Ishikawa (cell line): ENCODE results near the gene SERPIND1.

Experiments
- CEBPB ChIP-seq: IDR thresholded peaks from 2 replicates; pipeline ENCODE4 v1.6.1; 2012
- CREB1 ChIP-seq: IDR thresholded peaks from 2 replicates; pipeline ENCODE4 v1.6.1; 2012; ENCODE audit warnings: low read depth
- EGR1 ChIP-seq: IDR thresholded peaks from 2 replicates; pipeline ENCODE4 v1.6.1; 2012
- EP300 ChIP-seq: IDR thresholded peaks from 2 replicates; pipeline ENCODE4 v1.6.1; 2012; ENCODE audit warnings: borderline replicate concordance
- FOXM1 ChIP-seq: IDR thresholded peaks from 2 replicates; pipeline ENCODE4 v1.6.1; 2012; ENCODE audit warnings: low read depth, borderline replicate concordance
- MAX ChIP-seq: IDR thresholded peaks from 2 replicates; pipeline ENCODE4 v1.6.1; 2012
- NFIC ChIP-seq: IDR thresholded peaks from 2 replicates; pipeline ENCODE4 v1.6.1; 2012
- RAD21 ChIP-seq: IDR thresholded peaks from 2 replicates; pipeline ENCODE4 v1.6.1; 2012; ENCODE audit warnings: low read depth
- REST ChIP-seq: IDR thresholded peaks from 2 replicates; pipeline ENCODE4 v1.6.1; 2012; ENCODE audit warnings: low read depth, mild to moderate bottlenecking
- TAF1 ChIP-seq: IDR thresholded peaks from 2 replicates; pipeline ENCODE4 v1.6.1; 2012; ENCODE audit warnings: low read depth, mild to moderate bottlenecking
- TCF12 ChIP-seq: IDR thresholded peaks from 2 replicates; pipeline ENCODE4 v1.6.1; 2012; ENCODE audit warnings: low read depth
- TEAD4 ChIP-seq: IDR thresholded peaks from 2 replicates; pipeline ENCODE4 v1.6.1; 2012
- USF1 ChIP-seq: IDR thresholded peaks from 2 replicates; pipeline ENCODE4 v1.6.1; 2012
- YY1 ChIP-seq: IDR thresholded peaks from 2 replicates; pipeline ENCODE4 v1.6.1; 2012; ENCODE audit warnings: low read depth
- ZBTB7A ChIP-seq: IDR thresholded peaks from 2 replicates; pipeline ENCODE4 v1.6.1; 2012; ENCODE audit warnings: low read depth

SERPIND1 gene

GRCh38 chr22:20758688-20759087 is 15.2 kb upstream of the SERPIND1 start:
- no peak for TF ChIP-seq RAD21
- no peak for TF ChIP-seq CEBPB
- no peak for TF ChIP-seq USF1
- no peak for TF ChIP-seq REST
- TF ChIP-seq MAX: no peak
- TF ChIP-seq YY1: no peak
- no peak for TF ChIP-seq TEAD4
- no peak for TF ChIP-seq CREB1
- no peak for TF ChIP-seq FOXM1
- no peak for TF ChIP-seq TCF12
- no peak for TF ChIP-seq EP300
- no peak for TF ChIP-seq ZBTB7A
- no peak for TF ChIP-seq TAF1
- TF ChIP-seq NFIC: no peak
- TF ChIP-seq EGR1: no peak

GRCh38 chr22:20760084-20760483 is 13.8 kb upstream of the SERPIND1 start:
- no peak for TF ChIP-seq EGR1

GRCh38 chr22:20761536-20761935 is 12.4 kb upstream of the SERPIND1 start:
- TF ChIP-seq EP300: no peak
- no peak for TF ChIP-seq CEBPB
- TF ChIP-seq USF1: no peak
- TF ChIP-seq TAF1: no peak
- no peak for TF ChIP-seq CREB1
- no peak for TF ChIP-seq TEAD4
- TF ChIP-seq MAX: no peak
- TF ChIP-seq YY1: no peak
- TF ChIP-seq RAD21: no peak
- no peak for TF ChIP-seq ZBTB7A
- TF ChIP-seq EGR1: no peak
- TF ChIP-seq NFIC: no peak
- no peak for TF ChIP-seq TCF12
- TF ChIP-seq FOXM1: no peak

GRCh38 chr22:20762233-20762796 is 11.6 kb upstream of the SERPIND1 start:
- TF ChIP-seq MAX (no peak), NFIC (no peak), RAD21 (no peak), FOXM1 (no peak), CREB1 (no peak), TCF12 (no peak), USF1 (no peak), EP300 (no peak), TEAD4 (no peak), ZBTB7A (no peak), TAF1 (no peak), EGR1 (no peak), CEBPB (no peak), YY1 (no peak), REST (no peak)

- no peak for TF ChIP-seq USF1
- no peak for TF ChIP-seq TCF12
- TF ChIP-seq CREB1: no peak
- TF ChIP-seq RAD21: no peak
- no peak for TF ChIP-seq FOXM1
- TF ChIP-seq TEAD4: no peak
- no peak for TF ChIP-seq EP300
- TF ChIP-seq MAX: no peak
- TF ChIP-seq EGR1: no peak
These were observed 10.1 kb upstream of the SERPIND1 start for GRCh38 chr22:20763630-20764470.
